Peyer's patch (tissue), 4 donors: ENCODE measurements around the gene UBIAD1.

Source experiments
- CTCF ChIP-seq, 6 experiments: fragments of 450-650 bp in 4 of 6; fragments of 200-600 bp in 2 of 6; sonication (generic) in 1 of 6; IDR thresholded peaks; one replicate each; pipeline ENCODE4 v1.5.1; 2017 to 2019; ENCODE audit warnings: antibody characterized with exemption in 6 of 6, mild to moderate bottlenecking in 3 of 6, moderate library complexity in 1 of 6
- POLR2A ChIP-seq, 2 donors: fragments of 450-650 bp; IDR thresholded peaks; one replicate each; pipeline ENCODE4 v1.5.1; 2017; ENCODE audit warnings: antibody characterized with exemption in 2 of 2, mild to moderate bottlenecking in 2 of 2, moderate library complexity in 2 of 2

- TF ChIP-seq CTCF (IDR thresholded peaks at IDR 0.05) (no peak), POLR2A (IDR thresholded peaks at IDR 0.05) (no peak)
These were observed 8.7 kb downstream of the UBIAD1 start for GRCh38 chr1:11281518-11282331.
